Fibroblast of skin of right quadriceps (primary cell): ENCODE data around the gene GPR37L1.
"Not testable (repeated sequence)": the region's sequence is repeated elsewhere in the genome, so short reads cannot be mapped to it uniquely, and the experiment has no call there.

ENCODE experiments used
- DNase-seq: peaks from one replicate; pipeline ENCODE4 v3.0.0-alpha.2; 2013

The GPR37L1 gene

DNA sequence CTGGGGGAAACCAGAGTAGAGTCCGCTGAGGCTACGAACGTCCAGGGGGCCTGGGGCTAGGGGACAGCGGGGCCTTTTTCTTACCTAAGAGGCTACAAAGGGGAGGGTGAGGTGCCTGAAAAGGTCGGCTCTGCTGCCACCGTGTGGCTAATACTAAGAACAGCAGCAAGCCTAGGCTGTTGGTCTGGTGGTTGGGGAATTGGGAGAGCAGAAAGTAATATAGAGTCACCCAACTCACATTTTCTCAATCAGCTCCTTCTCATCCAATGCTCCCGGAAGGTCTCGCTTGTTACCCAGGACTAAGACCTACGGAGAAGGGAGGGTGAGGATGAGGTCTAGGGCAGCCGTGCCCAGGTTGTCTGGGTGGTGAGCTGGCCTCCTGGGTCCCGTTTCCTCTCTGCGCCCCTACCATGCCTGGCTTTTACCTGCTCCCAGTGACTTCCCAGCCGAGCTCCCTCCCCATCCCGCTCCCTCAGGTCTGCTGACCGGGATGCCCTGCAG is 12.6 kb downstream of the GPR37L1 start:
- DNase-seq, result peak; percentile 49

DNA sequence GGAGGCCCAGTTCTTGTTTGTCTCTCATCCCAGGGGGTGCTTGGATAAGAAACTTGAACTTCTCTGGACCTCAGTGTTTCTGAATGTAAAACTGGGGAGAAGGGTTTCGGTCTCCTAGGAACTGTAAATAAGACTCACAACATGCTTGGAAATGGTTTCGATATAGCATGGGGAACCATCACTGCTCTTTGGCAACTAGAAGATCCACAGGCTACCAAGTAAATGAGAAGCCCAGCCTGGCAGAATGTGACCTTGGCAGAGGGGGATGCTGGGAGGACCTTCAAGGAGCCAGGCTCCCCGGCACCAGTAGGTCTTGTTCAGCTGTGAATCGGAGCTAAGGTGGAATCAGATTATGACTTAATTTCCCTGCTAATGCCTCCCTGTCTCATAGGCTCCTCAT is 18.1 kb downstream of the GPR37L1 start:
- DNase-seq, result no peak

DNA sequence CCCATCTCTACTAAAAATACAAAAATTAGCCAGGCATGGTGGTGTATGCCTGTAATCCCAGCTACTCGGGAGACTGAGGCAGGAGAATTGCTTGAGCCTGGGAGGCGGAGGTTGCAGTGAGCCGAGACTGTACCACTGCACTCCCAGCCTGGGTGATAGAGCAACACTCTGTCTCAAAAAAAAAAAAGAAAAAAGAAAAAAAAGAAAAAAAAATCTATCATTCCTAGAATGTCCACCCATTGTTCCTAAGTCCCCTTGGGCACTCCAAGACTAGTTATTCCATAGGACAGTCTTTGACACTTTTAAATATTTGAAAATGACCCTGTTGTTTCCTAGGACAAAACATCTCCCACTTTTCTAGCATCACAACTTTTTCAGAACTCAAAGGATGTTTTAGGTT is 18.8 kb downstream of the GPR37L1 start:
- not testable (repeated sequence) for DNase-seq

DNA sequence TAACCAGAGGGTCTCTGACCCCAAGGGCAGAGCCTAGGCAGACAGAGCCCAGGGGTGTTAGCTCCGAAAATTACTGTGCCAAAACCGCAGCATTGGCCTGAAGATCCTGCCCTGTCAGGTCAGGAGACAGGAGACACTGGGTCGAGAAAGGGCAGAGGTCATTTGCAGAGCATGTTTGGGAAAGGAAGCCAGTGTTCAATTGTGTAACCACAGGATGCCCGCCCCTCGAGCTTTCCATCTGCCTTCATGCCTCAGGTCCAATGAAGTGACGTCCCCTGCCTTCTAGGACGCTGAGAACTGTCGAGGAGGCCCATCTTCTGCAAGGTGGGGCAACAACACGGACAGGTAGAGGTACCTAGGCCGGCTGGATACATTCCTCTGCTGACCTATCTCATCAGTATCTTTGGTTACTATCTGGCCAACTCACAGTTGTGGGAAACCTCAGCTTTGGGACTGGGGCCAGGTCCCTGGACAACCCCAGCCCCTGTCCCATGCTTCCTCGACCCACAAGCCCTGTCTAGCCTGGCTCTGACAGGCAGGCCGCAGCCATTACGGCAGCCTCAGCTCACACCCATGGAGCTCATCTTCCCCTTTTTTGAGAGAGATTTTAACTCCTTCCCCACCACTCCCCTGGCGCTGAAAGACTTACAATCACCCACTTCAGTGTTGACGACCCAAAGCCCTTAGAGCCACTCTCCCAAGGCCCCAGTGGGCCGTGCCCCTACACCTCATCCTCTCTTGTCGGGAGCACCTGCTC is 20.5 kb downstream of the GPR37L1 start:
- no peak for DNase-seq

GRCh38 chr1:202143768-202144401 is 21.2 kb downstream of the GPR37L1 start:
- DNase-seq, result peak; percentile 23

DNA sequence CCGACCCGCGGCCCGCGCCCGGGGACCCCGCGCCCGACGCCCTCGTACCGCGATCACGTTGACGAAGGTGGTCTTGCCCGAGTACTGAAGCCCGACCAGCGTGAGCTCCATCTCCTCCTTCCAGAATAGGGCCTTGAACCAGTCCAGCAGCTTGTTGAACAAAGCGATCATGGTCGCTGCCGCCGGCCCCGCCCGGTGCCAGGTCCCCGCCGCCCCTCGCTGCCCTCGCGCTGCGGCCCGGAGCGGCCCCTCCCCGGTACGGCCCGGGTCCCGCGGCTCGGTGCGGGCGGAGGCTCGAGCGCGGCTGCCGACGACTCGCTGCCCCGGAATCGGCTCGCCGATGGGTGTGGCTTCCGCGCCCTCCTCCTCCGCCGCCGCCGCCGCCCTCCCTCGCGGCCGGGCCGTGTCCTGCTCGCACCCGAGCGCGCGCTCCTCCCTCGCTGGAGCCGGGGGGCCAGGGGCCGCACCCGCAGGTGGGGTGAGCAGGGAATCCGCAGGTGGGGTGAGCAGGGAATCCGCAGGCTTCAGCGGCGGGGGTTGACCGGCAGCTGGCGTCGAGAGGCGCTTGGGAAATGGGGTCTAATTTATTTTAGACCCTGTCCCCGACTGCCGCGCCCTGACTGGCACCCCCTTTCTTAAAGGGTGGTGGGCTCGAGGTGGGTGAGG is 21.8 kb downstream of the GPR37L1 start, which contains the start of gene ARL8A:
TSS of gene ARL8A (minus strand) at position 336 of the 666 bp plus-strand sequence. CDS start at position 171, 165 bp downstream.
- DNase-seq, result peak; percentile 42

DNA sequence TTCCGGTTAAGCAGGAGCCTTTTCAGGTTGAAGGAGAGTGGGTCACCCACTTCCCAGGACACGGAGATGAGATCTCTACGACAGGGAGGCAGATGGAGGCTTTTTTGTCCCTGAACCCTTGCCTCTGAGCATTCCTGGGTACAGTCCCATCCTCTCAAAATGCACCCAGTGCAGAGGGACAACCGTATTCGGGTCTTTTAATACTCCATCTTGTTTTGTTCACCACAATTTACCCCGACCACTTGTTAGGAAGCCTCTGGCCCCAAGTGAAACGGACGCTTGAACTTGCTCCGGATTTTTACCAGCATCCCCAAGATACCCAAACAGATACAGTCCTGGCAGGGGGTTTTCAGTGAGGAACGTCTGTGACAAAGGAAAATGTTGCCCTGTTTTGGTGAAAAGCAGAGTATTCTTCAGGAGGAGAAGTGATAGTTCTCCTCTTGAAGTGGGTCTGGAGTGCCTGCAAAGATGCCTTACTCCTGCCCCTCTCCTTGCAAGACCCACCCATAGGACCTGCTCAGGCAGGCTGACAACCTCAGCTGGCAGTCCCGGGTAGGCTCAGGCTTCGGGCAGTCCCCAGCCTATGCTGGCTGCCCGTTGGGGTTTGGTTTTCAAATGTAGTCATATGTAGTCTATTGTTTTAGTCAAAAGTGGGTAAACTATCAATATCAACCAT is 22.5 kb downstream of the GPR37L1 start:
- DNase-seq, result no peak

DNA sequence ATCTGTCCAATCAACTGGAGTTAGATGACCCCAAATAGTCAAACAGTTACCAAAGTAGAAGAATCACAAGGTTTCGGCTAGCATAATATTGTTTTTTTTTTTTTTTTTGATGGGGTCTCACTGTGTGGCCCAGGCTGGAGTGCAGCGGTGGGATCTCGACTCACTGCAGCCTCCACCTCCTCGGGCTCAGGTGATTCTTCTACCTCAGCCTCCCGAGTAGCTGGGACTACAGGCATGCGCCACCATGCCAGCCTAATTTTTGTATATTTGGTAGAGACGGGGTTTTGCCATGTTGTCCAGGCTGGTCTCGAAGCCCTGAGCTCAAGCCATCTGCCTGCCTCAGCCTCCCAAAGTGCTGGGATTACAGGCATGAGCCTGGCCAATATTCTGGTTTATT is 23.0 kb downstream of the GPR37L1 start:
- DNase-seq, result not testable (repeated sequence)

DNA sequence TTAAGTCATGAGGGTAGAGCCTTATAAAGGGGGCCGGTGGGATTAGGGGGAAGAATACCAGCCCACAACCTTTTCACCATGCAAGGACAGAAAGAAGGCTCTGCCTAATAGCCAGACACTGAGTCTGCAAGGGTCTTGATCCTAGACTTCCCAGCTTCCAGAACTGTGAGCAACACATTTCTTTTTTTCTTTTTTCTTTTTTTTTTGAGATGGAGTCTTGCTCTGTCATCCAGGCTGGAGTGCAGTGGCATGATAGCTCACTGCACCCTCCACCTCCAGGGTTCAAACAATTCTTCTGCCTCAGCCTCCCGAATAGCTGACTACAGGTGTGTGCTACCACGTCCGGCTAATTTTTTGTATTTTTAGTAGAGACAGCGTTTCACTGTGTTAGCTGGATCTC is 23.6 kb downstream of the GPR37L1 start:
- DNase-seq, result no peak

DNA sequence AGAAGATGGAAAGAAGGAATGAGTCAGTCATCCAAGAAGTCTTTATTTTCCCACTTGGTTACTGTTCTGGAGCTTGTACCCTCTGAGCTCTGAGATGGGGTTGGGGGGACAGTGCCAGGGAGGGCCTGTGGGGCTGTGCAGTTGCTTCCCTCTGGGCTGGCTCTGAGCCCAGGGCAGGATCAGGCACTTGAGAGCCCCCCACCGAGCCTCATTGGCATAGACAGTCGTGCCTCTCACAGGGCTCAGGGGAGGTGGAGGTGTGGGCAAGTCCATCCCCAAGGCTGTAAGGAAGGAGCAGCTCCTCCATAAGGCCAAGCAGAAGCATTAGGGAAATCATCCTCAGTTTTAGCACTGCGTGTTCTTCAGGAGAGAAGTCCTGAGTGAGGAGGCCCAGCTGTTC is 24.3 kb downstream of the GPR37L1 start:
- DNase-seq, result no peak

DNA sequence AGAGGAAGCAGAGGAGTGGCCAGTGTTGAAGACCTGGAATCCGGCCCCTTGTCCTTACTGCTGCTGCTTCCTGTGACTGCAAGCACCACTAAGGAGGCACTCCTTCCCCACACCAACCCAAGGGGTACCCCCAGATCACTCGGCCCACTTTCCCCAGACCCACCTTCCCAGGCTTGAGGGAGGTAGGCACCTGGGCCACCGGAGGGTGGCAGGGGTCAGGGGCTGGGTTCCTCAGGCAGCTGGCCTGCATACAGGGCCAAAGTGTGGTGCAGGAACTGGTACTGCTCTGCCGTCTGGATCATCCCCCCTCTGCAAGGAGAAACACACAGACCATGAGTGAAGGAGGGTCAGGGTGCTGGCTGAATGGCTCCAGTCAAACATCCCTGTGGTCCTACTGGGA is 25.7 kb downstream of the GPR37L1 start:
- DNase-seq, result no peak

DNA sequence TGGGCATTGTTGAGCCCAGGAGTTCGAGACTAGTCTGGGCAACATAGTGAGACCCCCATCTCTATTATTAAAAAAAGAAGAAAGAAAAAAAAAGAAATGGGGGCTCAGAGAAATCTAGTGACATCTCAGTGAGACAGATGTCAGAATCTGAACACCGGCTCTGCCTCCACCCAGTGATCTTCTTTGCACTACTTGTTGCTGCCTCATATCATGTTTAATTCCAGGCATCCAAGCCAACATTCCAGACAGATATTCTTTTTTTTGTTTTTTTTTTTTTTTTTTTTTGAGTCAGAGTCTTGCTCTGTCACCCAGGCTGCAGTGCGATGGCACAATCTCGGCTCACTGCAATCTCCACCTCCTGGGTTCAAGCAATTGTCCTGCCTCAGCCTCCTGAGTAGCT is 26.8 kb downstream of the GPR37L1 start:
- no peak for DNase-seq

DNA sequence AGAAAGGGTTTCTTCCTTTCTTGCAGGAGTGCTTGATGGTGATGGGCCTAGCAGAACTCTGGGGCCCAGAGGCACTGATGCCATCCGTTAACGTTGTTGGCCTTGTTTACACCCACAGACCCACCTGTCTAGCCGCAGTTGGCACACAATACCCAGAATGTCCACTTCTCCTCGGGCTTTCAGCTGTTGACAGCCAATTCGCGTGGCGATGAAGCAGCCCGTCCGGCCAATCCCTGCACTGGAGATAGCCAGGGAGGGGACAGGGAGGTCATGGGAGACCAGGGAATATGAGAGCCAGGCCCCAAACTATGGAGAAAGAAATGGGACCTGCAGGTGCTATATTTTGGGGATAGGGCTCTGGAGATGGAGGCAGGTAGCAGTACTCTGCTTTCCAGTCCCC is 27.5 kb downstream of the GPR37L1 start:
- DNase-seq, result no peak

DNA sequence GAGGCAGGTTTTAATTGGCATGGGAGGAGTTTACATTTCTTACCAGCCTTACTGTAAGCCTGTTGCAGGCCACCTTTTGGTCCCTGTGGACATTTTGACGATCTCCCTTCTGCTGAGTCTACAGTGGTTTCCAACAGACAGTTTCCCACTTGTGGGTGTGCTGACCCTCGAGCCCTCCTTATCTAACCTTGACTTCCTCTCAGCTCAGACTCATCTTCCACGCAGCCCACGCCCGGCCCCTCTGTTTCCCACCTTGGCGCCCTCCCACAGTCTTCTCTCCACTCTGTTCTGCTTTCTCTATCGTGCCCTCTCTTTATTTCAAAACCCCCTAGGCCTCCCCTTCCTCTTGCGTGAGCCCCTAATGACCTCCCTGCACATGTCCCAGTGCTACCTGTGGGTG is 27.9 kb downstream of the GPR37L1 start:
- no peak for DNase-seq

GRCh38 chr1:202151045-202151444 is 28.3 kb downstream of the GPR37L1 start:
- no peak for DNase-seq

DNA sequence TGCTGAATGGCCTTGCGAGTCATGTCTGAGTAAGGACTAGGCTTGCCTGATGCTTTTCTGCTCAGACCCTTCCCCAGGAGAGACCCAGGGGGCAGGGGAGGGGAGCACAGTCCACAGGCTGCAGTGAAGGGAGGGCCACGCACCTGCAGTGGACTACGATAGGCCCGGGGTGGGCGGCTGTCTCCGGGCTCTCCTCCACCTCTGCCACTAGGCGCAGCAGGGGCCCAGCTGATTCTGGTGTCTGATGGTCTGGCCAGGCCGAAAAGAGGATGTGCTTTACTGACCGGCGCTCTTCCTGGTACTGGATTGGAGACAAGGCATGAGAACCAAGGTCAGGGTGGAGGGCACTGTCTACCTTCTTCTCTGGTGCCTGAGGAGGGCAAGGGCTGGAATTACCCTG is 29.7 kb downstream of the GPR37L1 start:
- no peak for DNase-seq

DNA sequence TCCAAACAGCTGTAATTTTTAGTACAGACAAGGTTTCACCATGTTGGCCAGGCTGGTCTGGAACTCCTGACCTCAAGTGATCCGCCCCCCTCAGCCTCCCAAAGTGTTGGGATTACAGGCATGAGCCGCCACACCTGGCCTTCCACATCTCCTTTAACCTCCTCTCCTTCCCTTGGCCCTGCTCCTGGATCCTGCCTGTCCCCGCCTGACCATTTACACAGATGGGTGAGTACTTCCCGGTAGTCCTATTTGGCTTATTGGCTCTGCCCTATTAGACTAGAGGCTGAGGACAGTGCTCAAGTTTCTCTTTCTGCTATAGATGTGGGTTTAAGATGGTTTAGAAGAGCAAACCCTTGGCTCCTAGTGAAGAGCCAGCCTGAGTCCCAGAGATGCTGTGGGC is 30.6 kb downstream of the GPR37L1 start:
- DNase-seq, result no peak

GRCh38 chr1:202154148-202154765 is 31.5 kb downstream of the GPR37L1 start:
- DNase-seq, result no peak

GRCh38 chr1:202154766-202155477 is 32.2 kb downstream of the GPR37L1 start:
- peak; percentile 56 for DNase-seq

GRCh38 chr1:202155478-202156021 is 32.8 kb downstream of the GPR37L1 start:
- DNase-seq, result no peak

DNA sequence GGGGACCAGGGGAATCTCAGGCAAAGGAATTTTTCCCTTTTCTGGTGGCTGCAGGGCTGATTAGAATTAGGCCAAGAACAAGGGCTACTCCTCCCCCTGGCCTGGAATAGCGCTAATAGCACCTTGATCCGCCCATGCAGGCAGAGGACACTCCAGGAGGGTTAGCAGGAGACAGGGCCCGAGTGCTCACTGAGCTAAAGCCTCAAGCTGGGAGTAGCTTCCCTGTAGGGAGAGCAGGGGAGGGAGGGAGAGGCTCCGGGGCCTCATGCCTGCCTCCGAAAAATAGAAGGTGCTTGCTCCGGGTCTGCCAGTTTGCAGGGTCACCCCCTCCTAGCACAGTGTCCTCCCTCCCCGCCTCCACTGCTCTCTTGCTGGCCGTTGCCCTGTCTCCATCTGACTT is 33.9 kb downstream of the GPR37L1 start:
- no peak for DNase-seq

- DNase-seq, result no peak
Measured at GRCh38 chr1:202157945-202158344, 35.2 kb downstream of the GPR37L1 start.
